H9 (cell line): ENCODE measurements around the gene ELP1. TPM values are rescaled to one million over a fixed set of nuclear protein-coding genes. Genes with fewer than 3 reads are reported as not detected.

ENCODE experiments used
- DNase-seq: peaks from one replicate; pipeline ENCODE4 v3.0.0-alpha.2; 2017
- H2AFZ ChIP-seq: one replicate; pipeline ENCODE4 v1.6.1; 2013; ENCODE audit warnings: mild to moderate bottlenecking, low read length, control low read depth, moderate library complexity
- H2AK5ac ChIP-seq: 2 replicates; pipeline ENCODE4 v1.6.1; 2013; ENCODE audit warnings: low read length, control low read depth, mixed read lengths; ENCODE audit not compliant: insufficient read length
- H2BK120ac ChIP-seq: one replicate; pipeline ENCODE4 v1.6.1; 2013; ENCODE audit warnings: low read depth, mild to moderate bottlenecking, low read length, control low read depth, inconsistent platforms; ENCODE audit not compliant: poor library complexity, severe bottlenecking
- H2BK12ac ChIP-seq: 2 replicates; pipeline ENCODE4 v1.6.1; 2013; ENCODE audit warnings: low read length, control low read depth, mixed read lengths, low read depth; ENCODE audit not compliant: insufficient read length
- H2BK15ac ChIP-seq: 2 replicates; pipeline ENCODE4 v1.6.1; 2013; ENCODE audit warnings: low read depth, low read length, control low read depth
- H2BK20ac ChIP-seq: one replicate; pipeline ENCODE4 v1.6.1; 2013; ENCODE audit warnings: low read depth, mild to moderate bottlenecking, low read length, control low read depth, inconsistent platforms; ENCODE audit not compliant: poor library complexity, severe bottlenecking
- H2BK5ac ChIP-seq: 2 replicates; pipeline ENCODE4 v1.6.1; 2013; ENCODE audit warnings: low read length, control low read depth, mixed read lengths; ENCODE audit not compliant: insufficient read length
- H3K14ac ChIP-seq: 2 replicates; pipeline ENCODE4 v1.6.1; 2013; ENCODE audit warnings: low read length, control low read depth; ENCODE audit not compliant: insufficient read depth
- H3K18ac ChIP-seq: 2 replicates; pipeline ENCODE4 v1.6.1; 2013; ENCODE audit warnings: low read depth, mild to moderate bottlenecking, mixed read lengths, low read length, control low read depth; ENCODE audit not compliant: insufficient read length
- H3K23ac ChIP-seq: 2 replicates; pipeline ENCODE4 v1.6.1; 2013; ENCODE audit warnings: low read length, control low read depth, mixed read lengths, low read depth; ENCODE audit not compliant: insufficient read length
- H3K23me2 ChIP-seq: 2 replicates; pipeline ENCODE4 v1.6.1; 2013; ENCODE audit warnings: low read depth, mild to moderate bottlenecking, mixed read lengths, low read length, control low read depth; ENCODE audit not compliant: insufficient read length, poor library complexity, severe bottlenecking
- H3K27ac ChIP-seq: 2 replicates; pipeline ENCODE4 v1.5.1; 2013; ENCODE audit warnings: low read length, control low read depth, mixed read lengths, low read depth; ENCODE audit not compliant: insufficient read length
- H3K27me3 ChIP-seq: 2 replicates; pipeline ENCODE4 v1.6.1; 2013; ENCODE audit warnings: low read length, control low read depth, inconsistent platforms; ENCODE audit not compliant: insufficient read depth
- H3K4ac ChIP-seq: 2 replicates; pipeline ENCODE4 v1.6.1; 2013; ENCODE audit warnings: low read depth, mild to moderate bottlenecking, control low read depth, inconsistent platforms, low read length, moderate library complexity
- H3K4me1 ChIP-seq: 2 replicates; pipeline ENCODE4 v1.6.1; 2013; ENCODE audit warnings: low read length, control low read depth, inconsistent platforms; ENCODE audit not compliant: insufficient read depth
- H3K4me2 ChIP-seq: 2 replicates; pipeline ENCODE4 v1.6.1; 2013; ENCODE audit warnings: low read length, control low read depth, mixed read lengths; ENCODE audit not compliant: insufficient read length, insufficient read depth
- H3K56ac ChIP-seq: 2 replicates; pipeline ENCODE4 v1.6.1; 2013; ENCODE audit warnings: low read depth, mild to moderate bottlenecking, mixed read lengths, low read length, control low read depth; ENCODE audit not compliant: insufficient read length
- H3K79me1 ChIP-seq: 2 replicates; pipeline ENCODE4 v1.6.1; 2013; ENCODE audit warnings: low read depth, mild to moderate bottlenecking, moderate library complexity, low read length, control low read depth, inconsistent platforms; ENCODE audit not compliant: insufficient read depth, poor library complexity, severe bottlenecking
- H3K79me2 ChIP-seq: 2 replicates; pipeline ENCODE4 v1.6.1; 2013; ENCODE audit warnings: low read length, control low read depth, inconsistent platforms; ENCODE audit not compliant: insufficient read depth
- H3K9ac ChIP-seq: 2 replicates; pipeline ENCODE4 v1.6.1; 2013; ENCODE audit warnings: low read length, control low read depth, mixed read lengths; ENCODE audit not compliant: insufficient read length; ENCODE audit errors: extremely low read depth
- H3K9me3 ChIP-seq: one replicate; pipeline ENCODE4 v1.6.1; 2013; ENCODE audit warnings: low read depth, low read length, inconsistent platforms; ENCODE audit not compliant: control insufficient read depth
- H3T11ph ChIP-seq: one replicate; pipeline ENCODE4 v1.6.1; 2013; ENCODE audit warnings: mild to moderate bottlenecking, low read length, control low read depth, inconsistent platforms
- H4K20me1 ChIP-seq: one replicate; pipeline ENCODE4 v1.6.1; 2013; ENCODE audit not compliant: control insufficient read depth, insufficient read length, insufficient read depth
- H4K5ac ChIP-seq: 2 replicates; pipeline ENCODE4 v1.6.1; 2013; ENCODE audit warnings: low read depth, mild to moderate bottlenecking, mixed read lengths, low read length, control low read depth; ENCODE audit not compliant: insufficient read length
- H4K8ac ChIP-seq: replicated peaks from 2 replicates; pipeline ENCODE4 v1.6.1; 2013; ENCODE audit warnings: low read length, control low read depth, mixed read lengths, low read depth; ENCODE audit not compliant: insufficient read length
- H4K91ac ChIP-seq: 2 replicates; pipeline ENCODE4 v1.6.1; 2013; ENCODE audit warnings: low read depth, mild to moderate bottlenecking, moderate library complexity, mixed read lengths, low read length, control low read depth; ENCODE audit not compliant: insufficient read length
- H3K27ac Mint-ChIP-seq, 3 experiments: 2 replicates in 2 of 3; 3 replicates in 1 of 3; pipeline ENCODE4 v1.8.0; 2020 to 2021; ENCODE audit warnings: mixed read lengths in 3 of 3, mild to moderate bottlenecking in 1 of 3, moderate library complexity in 1 of 3
- H3K27me3 Mint-ChIP-seq: 2 replicates; pipeline ENCODE4 v1.8.0; 2021; ENCODE audit warnings: low read depth, mild to moderate bottlenecking, moderate library complexity, mixed read lengths
- H3K36me3 Mint-ChIP-seq, 3 experiments: 2 replicates in 2 of 3; 3 replicates in 1 of 3; pipeline ENCODE4 v1.8.0; 2020 to 2021; ENCODE audit warnings: low read depth in 3 of 3, mixed read lengths in 3 of 3; ENCODE audit not compliant: insufficient read depth in 1 of 3
- H3K4me1 Mint-ChIP-seq, 2 experiments: 2 replicates each; pipeline ENCODE4 v1.8.0; 2020; ENCODE audit warnings: mixed read lengths in 2 of 2
- H3K4me3 Mint-ChIP-seq, 2 experiments: 2 replicates in 1 of 2; 3 replicates in 1 of 2; pipeline ENCODE4 v1.8.0; 2020 to 2021; ENCODE audit warnings: mild to moderate bottlenecking in 2 of 2, mixed read lengths in 2 of 2, moderate library complexity in 1 of 2
- H3K9me3 Mint-ChIP-seq, 2 experiments: 2 replicates in 1 of 2; 3 replicates in 1 of 2; pipeline ENCODE4 v1.8.0; 2020; ENCODE audit warnings: mild to moderate bottlenecking in 2 of 2, mixed read lengths in 2 of 2, moderate library complexity in 1 of 2
- CTCF ChIP-seq: fragments of 200-600 bp; sonication (generic); conservative IDR thresholded peaks from 3 replicates; pipeline ENCODE4 v1.8.0; 2021; ENCODE audit warnings: antibody characterized with exemption, mild to moderate bottlenecking
- WGBS: extraction: QIAGEN DNeasy Blood & Tissue Kit; methylation state at CpG from one replicate; pipeline ENCODE4 v1.1.7; 2013; ENCODE audit warnings: missing lambda C conversion rate, low lambda C conversion rate, mixed read lengths; ENCODE audit not compliant: insufficient read length; ENCODE audit errors: extremely low coverage; 5-methylcytosine and 5-hydroxymethylcytosine counted together
- total RNA-seq: library from RNA; stranded (reverse); gene quantifications from 2 replicates; pipeline ENCODE4 v1.2.1, GENCODE V29; 2021

The ELP1 gene
- total RNA-seq, 1 experiment from 2014 or later: 38.7 TPM

GRCh38 chr9:108845507-108845906 is 88.4 kb downstream of the ELP1 start:
- peaks cover 4 to 8% of the 10 kb centered on the region in 2 experiments for H3K4me1 Mint-ChIP-seq

More at GRCh38 chr9:108845507-108845906, 88.4 kb downstream of the ELP1 start:
- H2AK5ac ChIP-seq: no peak overlapping the region
- H2BK20ac ChIP-seq: no peak overlapping the region
- no CpG with 5 or more reads among the region's 5 CpGs for WGBS
- H3K79me1 ChIP-seq: no peaks in the 10 kb centered on the region
- DNase-seq: no peak
- no peak overlapping the region for H2BK5ac ChIP-seq
- no peak overlapping the region for H2AFZ ChIP-seq
- no peaks in the 10 kb centered on the region for H3K9me3 Mint-ChIP-seq
- no peak overlapping the region for H3K14ac ChIP-seq
- no peaks in the 10 kb centered on the region for H3K9me3 ChIP-seq
- H3K4ac ChIP-seq: no peak overlapping the region
- H2BK15ac ChIP-seq: no peak overlapping the region
- H3K56ac ChIP-seq: no peak overlapping the region
- no peak overlapping the region for H3K23ac ChIP-seq
- no peaks in the 10 kb centered on the region for H4K20me1 ChIP-seq
- H3K36me3 Mint-ChIP-seq: no peaks in the 10 kb centered on the region
- H3K4me1 ChIP-seq: no peaks in the 10 kb centered on the region
- no peak overlapping the region for H3K4me3 Mint-ChIP-seq
- no peak overlapping the region for H4K91ac ChIP-seq
- H3K4me2 ChIP-seq: no peak overlapping the region
- no peak overlapping the region for H3K18ac ChIP-seq
- no peak overlapping the region for H4K5ac ChIP-seq
- no peak overlapping the region for H3K27ac ChIP-seq
- no peak overlapping the region for H2BK120ac ChIP-seq
- H3K79me2 ChIP-seq: no peaks in the 10 kb centered on the region
- TF ChIP-seq CTCF: no peak
- H3K27ac Mint-ChIP-seq: no peak overlapping the region
- H4K8ac ChIP-seq: no peak overlapping the region
- no peak overlapping the region for H3T11ph ChIP-seq
- no peaks in the 10 kb centered on the region for H3K27me3 ChIP-seq
- no peak overlapping the region for H3K9ac ChIP-seq
- H3K27me3 Mint-ChIP-seq: peaks cover 3% of the 10 kb centered on the region
- H2BK12ac ChIP-seq: no peak overlapping the region
- H3K23me2 ChIP-seq: no peaks in the 10 kb centered on the region
